ENCODE results near the gene CD63.

- TF ChIP-seq CTBP1 (IDR thresholded peaks at IDR 0.05; ENCODE audit: borderline replicate concordance): no peak
- no peak for TF ChIP-seq LEF1 (IDR thresholded peaks at IDR 0.05; ENCODE audit: borderline replicate concordance)
- no peak for TF ChIP-seq FOXM1 (IDR thresholded peaks at IDR 0.05; ENCODE audit: borderline replicate concordance)
These were observed 42.9 kb upstream of the CD63 start for GRCh38 chr12:55771736-55772135.
